ENCODE data around the gene BRPF3.

The BRPF3 gene

DNA sequence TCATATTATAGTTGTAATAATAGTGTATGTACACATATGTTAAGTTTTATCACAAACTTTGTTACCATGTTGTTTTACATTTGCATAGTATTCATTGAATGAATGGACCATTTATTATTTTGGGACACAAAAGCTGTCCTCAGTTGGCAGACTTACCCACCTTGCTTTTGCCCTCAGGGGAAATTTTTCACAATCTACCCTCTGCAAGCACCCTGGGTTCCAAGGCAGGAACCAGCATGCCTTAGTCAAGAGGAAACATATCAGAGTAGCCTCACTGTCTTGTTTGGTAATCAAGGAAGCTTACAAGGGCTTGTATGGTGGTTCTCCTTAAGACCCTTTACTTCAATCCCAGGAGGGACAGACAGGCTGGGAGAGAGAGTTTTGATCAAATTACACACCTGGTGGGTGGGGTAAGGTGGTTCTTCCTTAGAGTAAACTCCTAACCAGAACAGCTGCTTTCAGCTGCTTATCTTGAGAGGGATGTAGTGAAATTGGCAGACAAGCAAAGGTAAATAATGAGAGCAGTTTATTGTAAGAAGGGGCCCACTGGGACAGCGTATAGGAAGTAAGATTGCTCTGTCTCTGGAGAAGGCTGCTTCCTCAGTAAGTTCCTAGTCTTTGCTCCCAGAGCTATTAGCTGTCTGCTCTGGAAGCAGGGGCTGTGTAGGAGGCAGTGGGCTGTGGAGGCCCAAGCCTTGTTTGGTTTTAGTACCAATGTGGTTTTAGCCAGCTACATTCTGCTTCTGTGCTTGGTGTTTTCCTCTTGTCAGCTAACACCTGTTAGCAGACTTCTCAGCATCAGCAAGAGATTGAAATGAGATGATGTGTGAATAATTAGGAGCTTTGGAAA lies 31.1 kb downstream of the BRPF3 start:
- Histone ChIP-seq H3K27me3 (ENCODE audit: control insufficient read depth, insufficient read depth, low read length) (no peaks in the 10 kb centered on the region), H3K4me3 (ENCODE audit: low read length) (no peak overlapping the region), H3K27ac (ENCODE audit: low read length) (no peak overlapping the region), H3K36me3 (ENCODE audit: control insufficient read depth, insufficient read depth, low read length) (peaks cover 28% of the 10 kb centered on the region), H3K4me1 (ENCODE audit: control insufficient read depth, insufficient read depth, low read length) (no peaks in the 10 kb centered on the region), H3K9me3 (ENCODE audit: control insufficient read depth, insufficient read depth, low read length) (no peaks in the 10 kb centered on the region)
- WGBS (ENCODE audit: insufficient coverage, insufficient read length), result no CpG with 5 or more reads among the region's 1 CpG
- DNase-seq (ENCODE audit: low read depth, low spot score), result no peak

DNA sequence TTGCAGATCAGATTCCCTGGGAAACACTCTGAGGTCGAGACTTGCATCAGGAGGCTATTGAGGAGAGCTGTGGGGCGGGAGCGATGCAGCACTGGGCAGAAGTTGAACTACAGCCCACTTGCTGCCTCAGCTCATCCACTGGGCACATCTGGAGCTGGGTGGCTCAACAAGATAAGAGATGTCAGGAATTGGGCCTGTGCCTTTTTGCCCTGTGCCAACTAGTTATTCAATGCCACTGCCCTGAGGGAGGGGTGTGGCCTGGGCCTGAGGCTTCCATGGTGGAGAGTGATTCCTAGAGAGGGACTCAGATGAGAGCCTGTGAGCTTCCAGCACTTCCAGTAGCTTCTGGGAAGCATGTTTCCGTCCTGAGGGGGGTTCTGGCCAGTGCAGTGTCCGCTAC lies 32.7 kb downstream of the BRPF3 start:
- DNase-seq (ENCODE audit: low read depth, low spot score), result no peak
- Histone ChIP-seq H3K36me3 (ENCODE audit: control insufficient read depth, insufficient read depth, low read length) (peaks cover 22% of the 10 kb centered on the region), H3K4me3 (ENCODE audit: low read length) (no peak overlapping the region), H3K9me3 (ENCODE audit: control insufficient read depth, insufficient read depth, low read length) (no peaks in the 10 kb centered on the region), H3K4me1 (ENCODE audit: control insufficient read depth, insufficient read depth, low read length) (no peaks in the 10 kb centered on the region), H3K27me3 (ENCODE audit: control insufficient read depth, insufficient read depth, low read length) (no peaks in the 10 kb centered on the region), H3K27ac (ENCODE audit: low read length) (no peak overlapping the region)
- WGBS (ENCODE audit: insufficient coverage, insufficient read length), result no CpG with 5 or more reads among the region's 5 CpGs

DNA sequence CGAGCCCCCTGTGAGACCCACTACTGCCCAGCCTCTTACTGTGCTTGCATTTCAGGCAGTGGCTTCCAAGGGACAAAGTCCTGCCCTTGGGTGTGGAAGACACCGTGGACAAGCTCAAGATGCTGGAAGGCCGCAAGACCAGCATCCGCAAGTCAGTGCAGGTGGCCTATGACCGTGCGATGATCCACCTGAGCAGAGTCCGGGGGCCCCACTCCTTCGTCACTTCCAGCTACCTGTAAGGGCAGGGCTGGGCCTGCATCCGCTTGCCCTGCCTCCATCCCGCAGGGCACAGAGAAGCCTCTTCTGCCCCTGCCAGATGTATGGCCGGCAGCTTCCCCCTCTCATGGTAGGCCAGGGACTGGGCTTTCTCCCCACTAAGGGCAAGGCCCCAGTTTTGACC lies 33.8 kb downstream of the BRPF3 start:
- Histone ChIP-seq H3K27me3 (ENCODE audit: control insufficient read depth, insufficient read depth, low read length) (no peaks in the 10 kb centered on the region), H3K36me3 (ENCODE audit: control insufficient read depth, insufficient read depth, low read length) (peaks cover 18% of the 10 kb centered on the region), H3K9me3 (ENCODE audit: control insufficient read depth, insufficient read depth, low read length) (no peaks in the 10 kb centered on the region), H3K4me3 (ENCODE audit: low read length) (no peak overlapping the region), H3K27ac (ENCODE audit: low read length) (no peak overlapping the region), H3K4me1 (ENCODE audit: control insufficient read depth, insufficient read depth, low read length) (no peaks in the 10 kb centered on the region)
- WGBS (ENCODE audit: insufficient coverage, insufficient read length), result no CpG with 5 or more reads among the region's 11 CpGs
- no peak for DNase-seq (ENCODE audit: low read depth, low spot score)

DNA sequence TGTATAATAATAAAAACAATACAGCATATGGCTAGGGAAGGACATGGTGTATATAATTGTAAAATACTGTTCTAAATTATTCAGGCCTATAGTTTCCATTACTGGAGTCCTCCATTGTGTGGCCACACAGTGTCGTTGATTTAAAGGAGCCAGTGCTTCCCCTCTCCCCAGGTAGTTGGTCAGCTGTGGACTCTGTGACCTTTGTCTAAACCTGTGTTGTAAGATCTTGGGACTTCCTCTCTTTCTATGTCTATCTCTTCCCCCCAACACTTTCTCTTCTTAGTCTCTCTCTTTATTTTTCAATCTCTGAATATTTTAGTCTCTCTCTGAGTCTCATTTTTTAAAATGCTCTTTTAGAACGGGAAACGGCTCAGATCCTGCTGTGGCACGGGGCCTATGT lies 35.6 kb downstream of the BRPF3 start:
- H3K27ac ChIP-seq (ENCODE audit: low read length), result no peak overlapping the region
- WGBS (ENCODE audit: insufficient coverage, insufficient read length), result no CpG with 5 or more reads among the region's 4 CpGs
- H3K4me1 ChIP-seq (ENCODE audit: control insufficient read depth, insufficient read depth, low read length), result no peaks in the 10 kb centered on the region
- no peak overlapping the region for H3K4me3 ChIP-seq (ENCODE audit: low read length)
- peaks cover 18% of the 10 kb centered on the region for H3K36me3 ChIP-seq (ENCODE audit: control insufficient read depth, insufficient read depth, low read length)
- no peaks in the 10 kb centered on the region for H3K9me3 ChIP-seq (ENCODE audit: control insufficient read depth, insufficient read depth, low read length)
- DNase-seq (ENCODE audit: low read depth, low spot score), result no peak
- no peaks in the 10 kb centered on the region for H3K27me3 ChIP-seq (ENCODE audit: control insufficient read depth, insufficient read depth, low read length)

DNA sequence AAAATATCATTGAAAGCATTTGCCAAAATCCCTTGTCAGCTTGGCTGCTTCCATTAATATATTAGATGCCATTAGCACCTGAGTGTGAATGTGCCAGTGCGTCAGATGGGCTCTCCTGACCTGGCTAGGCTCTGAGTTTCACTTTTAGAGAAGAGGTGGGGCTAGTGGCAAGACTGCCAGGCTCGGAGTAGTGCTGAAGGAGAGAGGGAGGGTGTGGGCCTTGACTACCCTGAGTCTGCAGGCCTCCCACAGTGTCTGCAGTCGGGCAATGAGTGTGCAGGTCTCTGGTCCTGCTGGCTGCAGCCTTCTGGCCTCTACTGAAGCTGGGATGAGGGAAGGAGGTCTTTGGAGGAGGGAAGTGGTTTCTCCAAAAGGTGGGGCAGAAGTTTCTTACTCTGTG lies 38.8 kb downstream of the BRPF3 start:
- H3K27ac ChIP-seq (ENCODE audit: low read length), result no peak overlapping the region
- no peak for DNase-seq (ENCODE audit: low read depth, low spot score)
- no peaks in the 10 kb centered on the region for H3K4me1 ChIP-seq (ENCODE audit: control insufficient read depth, insufficient read depth, low read length)
- no peaks in the 10 kb centered on the region for H3K9me3 ChIP-seq (ENCODE audit: control insufficient read depth, insufficient read depth, low read length)
- WGBS (ENCODE audit: insufficient coverage, insufficient read length), result no CpG with 5 or more reads among the region's 3 CpGs
- peaks cover 6% of the 10 kb centered on the region for H3K36me3 ChIP-seq (ENCODE audit: control insufficient read depth, insufficient read depth, low read length)
- H3K4me3 ChIP-seq (ENCODE audit: low read length), result no peak overlapping the region
- no peaks in the 10 kb centered on the region for H3K27me3 ChIP-seq (ENCODE audit: control insufficient read depth, insufficient read depth, low read length)

DNA sequence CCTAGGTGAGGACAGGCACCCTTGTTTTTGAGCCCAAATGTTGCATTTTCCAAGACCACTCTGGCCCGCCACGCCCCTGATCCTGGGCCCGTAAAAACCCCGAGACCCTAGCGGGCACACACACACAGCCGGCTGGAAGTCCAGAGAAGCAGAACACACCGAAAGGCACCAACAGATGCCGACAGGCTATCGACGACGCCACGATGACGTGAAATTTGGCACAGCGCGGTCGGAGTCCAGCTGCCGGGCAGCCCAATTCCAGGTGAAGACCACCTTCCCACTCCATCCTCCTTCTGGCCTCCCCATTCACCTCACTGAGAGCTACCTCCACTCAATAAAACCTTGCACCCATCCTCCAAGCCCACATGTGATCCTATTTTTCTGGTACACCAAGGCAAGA lies 39.3 kb downstream of the BRPF3 start:
- Histone ChIP-seq H3K27ac (ENCODE audit: low read length) (no peak overlapping the region), H3K4me3 (ENCODE audit: low read length) (no peak overlapping the region), H3K27me3 (ENCODE audit: control insufficient read depth, insufficient read depth, low read length) (no peaks in the 10 kb centered on the region), H3K9me3 (ENCODE audit: control insufficient read depth, insufficient read depth, low read length) (no peaks in the 10 kb centered on the region), H3K4me1 (ENCODE audit: control insufficient read depth, insufficient read depth, low read length) (no peaks in the 10 kb centered on the region), H3K36me3 (ENCODE audit: control insufficient read depth, insufficient read depth, low read length) (0 out of 2 replicates have a peak, but pooled peaks cover 3% of the 10 kb centered on the region)
- WGBS (ENCODE audit: insufficient coverage, insufficient read length), result no CpG with 5 or more reads among the region's 17 CpGs
- no peak for DNase-seq (ENCODE audit: low read depth, low spot score)

DNA sequence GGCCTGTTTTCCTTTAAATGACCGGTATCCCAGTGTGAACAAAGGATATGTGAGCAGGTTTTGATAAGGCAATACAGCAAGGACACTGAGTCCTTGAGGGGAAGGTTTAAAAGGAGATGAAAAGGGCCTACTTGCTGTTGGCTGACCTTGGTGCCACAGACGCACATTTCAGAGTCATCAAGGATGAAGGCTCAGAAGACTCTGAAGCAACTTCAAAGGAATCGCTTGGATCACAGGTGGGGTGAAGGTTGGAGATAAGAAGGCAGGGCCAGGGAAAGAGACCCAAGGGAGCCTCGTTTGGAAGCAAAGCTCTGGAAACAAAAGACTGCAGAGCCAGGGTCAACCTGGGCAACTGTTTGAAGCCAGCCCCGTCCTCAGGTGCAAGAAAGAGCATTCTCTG lies 43.2 kb downstream of the BRPF3 start:
- Histone ChIP-seq H3K36me3 (ENCODE audit: control insufficient read depth, insufficient read depth, low read length) (no peaks in the 10 kb centered on the region), H3K4me1 (ENCODE audit: control insufficient read depth, insufficient read depth, low read length) (peaks cover 4% of the 10 kb centered on the region; the same call in 1 of the 2 replicates), H3K27ac (ENCODE audit: low read length) (no peak overlapping the region), H3K9me3 (ENCODE audit: control insufficient read depth, insufficient read depth, low read length) (no peaks in the 10 kb centered on the region), H3K27me3 (ENCODE audit: control insufficient read depth, insufficient read depth, low read length) (no peaks in the 10 kb centered on the region), H3K4me3 (ENCODE audit: low read length) (no peak overlapping the region)
- WGBS (ENCODE audit: insufficient coverage, insufficient read length), result no CpG with 5 or more reads among the region's 5 CpGs
- no peak for DNase-seq (ENCODE audit: low read depth, low spot score)

DNA sequence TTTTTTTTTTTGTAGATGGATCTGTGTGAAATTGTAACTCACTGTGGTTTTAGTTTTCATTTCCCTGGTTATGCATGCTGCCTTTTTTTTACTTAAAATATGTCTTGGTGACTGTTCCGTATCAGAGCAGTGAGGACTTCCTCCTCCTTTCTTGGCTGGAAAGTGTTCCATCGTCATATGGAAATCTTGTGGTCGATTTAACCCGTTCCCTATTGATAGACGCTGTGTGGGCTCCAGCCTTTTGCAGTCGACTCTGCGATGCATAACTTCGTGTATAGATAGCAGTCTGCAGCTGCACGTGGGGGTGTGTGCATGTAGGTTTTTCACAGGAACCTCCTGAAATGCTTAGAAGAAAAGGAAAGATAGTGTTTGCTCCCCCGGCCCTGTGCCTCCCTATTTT lies 45.2 kb downstream of the BRPF3 start:
- WGBS (ENCODE audit: insufficient coverage, insufficient read length), result no CpG with 5 or more reads among the region's 10 CpGs
- H3K4me1 ChIP-seq (ENCODE audit: control insufficient read depth, insufficient read depth, low read length), result peaks cover 7% of the 10 kb centered on the region; the same call in 1 of the 2 replicates
- H3K36me3 ChIP-seq (ENCODE audit: control insufficient read depth, insufficient read depth, low read length), result no peaks in the 10 kb centered on the region
- no peaks in the 10 kb centered on the region for H3K9me3 ChIP-seq (ENCODE audit: control insufficient read depth, insufficient read depth, low read length)
- H3K27ac ChIP-seq (ENCODE audit: low read length), result no peak overlapping the region
- DNase-seq (ENCODE audit: low read depth, low spot score), result no peak
- no peak overlapping the region for H3K4me3 ChIP-seq (ENCODE audit: low read length)
- H3K27me3 ChIP-seq (ENCODE audit: control insufficient read depth, insufficient read depth, low read length), result no peaks in the 10 kb centered on the region

DNA sequence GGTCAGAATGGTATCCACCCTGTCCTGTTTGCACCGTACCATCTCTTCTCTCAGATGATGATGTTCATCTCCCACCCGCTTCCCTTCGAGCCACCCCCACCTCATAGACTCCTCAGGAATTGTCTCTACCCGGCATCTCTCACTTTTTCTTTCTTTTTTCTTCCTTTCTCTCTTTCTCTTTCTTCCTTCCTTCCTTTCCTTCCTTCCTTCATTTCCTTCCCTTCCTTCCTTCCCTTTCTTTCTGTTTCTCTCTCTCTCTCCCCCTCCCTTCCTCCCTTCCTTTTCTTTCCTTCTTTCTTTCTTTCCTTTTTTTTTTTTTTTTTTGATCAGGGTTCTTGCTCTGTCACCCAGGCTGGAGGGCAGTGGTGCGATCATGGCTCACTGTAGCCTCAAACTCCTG lies 45.6 kb downstream of the BRPF3 start:
- Histone ChIP-seq H3K27ac (ENCODE audit: low read length) (no peak overlapping the region), H3K36me3 (ENCODE audit: control insufficient read depth, insufficient read depth, low read length) (no peaks in the 10 kb centered on the region), H3K27me3 (ENCODE audit: control insufficient read depth, insufficient read depth, low read length) (no peaks in the 10 kb centered on the region), H3K9me3 (ENCODE audit: control insufficient read depth, insufficient read depth, low read length) (no peaks in the 10 kb centered on the region), H3K4me1 (ENCODE audit: control insufficient read depth, insufficient read depth, low read length) (peaks cover 7% of the 10 kb centered on the region; the same call in 1 of the 2 replicates), H3K4me3 (ENCODE audit: low read length) (no peak overlapping the region)
- no peak for DNase-seq (ENCODE audit: low read depth, low spot score)
- no CpG with 5 or more reads among the region's 5 CpGs for WGBS (ENCODE audit: insufficient coverage, insufficient read length)

DNA sequence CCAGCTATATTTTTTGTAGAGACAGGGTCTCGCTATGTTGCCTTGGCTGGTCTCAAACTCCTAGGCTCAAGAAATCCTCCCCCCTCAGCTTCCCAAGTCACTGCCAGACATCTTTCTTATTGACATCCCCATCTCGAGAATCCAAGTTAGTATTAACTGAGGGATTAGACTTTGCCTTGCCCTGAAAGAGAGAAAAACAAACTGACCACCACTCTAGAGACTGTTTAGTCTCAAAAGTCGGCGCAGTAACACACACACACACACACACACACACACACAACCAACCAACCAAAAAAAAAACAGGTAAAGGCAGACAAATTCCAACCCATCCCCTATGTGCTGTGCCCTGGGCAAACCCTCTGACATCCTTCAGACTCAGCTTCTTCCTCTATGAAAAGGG lies 46.1 kb downstream of the BRPF3 start:
- Histone ChIP-seq H3K4me3 (ENCODE audit: low read length) (no peak overlapping the region), H3K27ac (ENCODE audit: low read length) (no peak overlapping the region), H3K36me3 (ENCODE audit: control insufficient read depth, insufficient read depth, low read length) (no peaks in the 10 kb centered on the region), H3K9me3 (ENCODE audit: control insufficient read depth, insufficient read depth, low read length) (no peaks in the 10 kb centered on the region), H3K4me1 (ENCODE audit: control insufficient read depth, insufficient read depth, low read length) (peaks cover 7% of the 10 kb centered on the region; the same call in 1 of the 2 replicates), H3K27me3 (ENCODE audit: control insufficient read depth, insufficient read depth, low read length) (no peaks in the 10 kb centered on the region)
- no CpG with 5 or more reads among the region's 4 CpGs for WGBS (ENCODE audit: insufficient coverage, insufficient read length)
- DNase-seq (ENCODE audit: low read depth, low spot score), result no peak
